Stimulated activated CD8-positive, alpha-beta memory T cell treated with anti-CD3 and anti-CD28 coated beads, Interleukin-7, amount 100 ng/mL, for 48 hours (primary cell): ENCODE data around the gene COG5.
A peak's percentile ranks its signal among the peaks of the same experiment; 100 is the strongest.

Experiments
- DNase-seq, 2 donors: peaks; one replicate each; pipeline ENCODE4 v3.0.0-alpha.2; 2020; ENCODE audit warnings: low read depth in 1 of 2; ENCODE audit errors: extremely low read depth in 1 of 2

Gene COG5

DNA sequence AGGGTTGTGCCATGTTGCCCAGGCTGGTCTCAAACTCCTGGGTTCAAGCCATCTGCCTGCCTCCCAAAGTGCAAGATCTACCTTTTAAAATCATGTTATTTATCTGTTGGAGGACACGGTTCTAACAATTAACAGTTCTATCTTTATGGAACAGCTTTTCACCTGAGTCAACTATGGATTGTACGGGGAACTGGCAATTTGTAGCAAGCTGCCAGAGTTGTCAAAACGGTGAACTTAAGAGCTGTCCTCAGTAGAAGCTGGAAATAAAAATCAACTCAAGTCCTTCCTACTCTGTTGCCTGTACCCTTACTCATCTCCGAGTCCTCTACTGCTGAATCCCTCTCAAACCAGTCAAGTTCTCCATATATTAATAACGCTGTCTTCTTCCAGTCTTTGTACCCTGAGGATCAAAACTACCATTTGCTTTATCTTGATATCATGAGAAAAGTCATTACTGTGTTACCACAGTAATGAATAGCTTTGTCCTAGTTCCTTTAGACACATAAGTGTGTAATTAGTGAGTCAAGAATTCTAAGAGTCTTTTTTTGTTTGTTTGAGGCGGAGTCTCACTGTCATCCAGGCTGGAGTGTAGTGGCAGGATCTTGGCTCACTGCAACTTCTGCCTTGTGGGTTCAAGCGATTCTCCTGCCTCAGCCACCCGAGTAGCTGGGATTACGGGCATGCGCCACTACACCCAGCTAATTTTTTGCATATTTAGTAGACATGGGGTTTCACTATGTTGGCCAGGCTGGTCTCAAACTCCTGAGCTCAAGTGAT, 366.7 kb downstream of the COG5 start:
- DNase-seq, result no peak

DNA sequence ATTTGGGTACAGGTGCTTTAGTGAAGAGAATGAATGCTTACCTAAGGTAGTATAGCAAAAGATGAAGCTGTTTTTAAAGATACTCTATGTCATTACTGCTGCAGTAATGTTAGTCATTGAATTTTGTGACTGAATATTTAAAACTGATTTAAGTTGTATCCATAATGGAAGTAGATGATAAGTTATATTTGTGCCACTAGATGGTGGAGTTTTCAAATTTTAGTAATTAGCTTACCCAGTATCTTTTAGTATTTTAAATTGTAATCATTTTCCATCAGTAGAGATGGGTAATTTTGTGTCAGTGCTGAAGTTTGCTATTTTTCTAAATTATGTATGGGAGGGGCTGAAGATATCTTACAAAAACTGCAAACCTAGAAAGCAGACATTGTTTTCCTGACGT, 369.7 kb downstream of the COG5 start:
- no peak for DNase-seq

GRCh38 chr7:107190090-107190489, 373.6 kb downstream of the COG5 start:
- no peak for DNase-seq

DNA sequence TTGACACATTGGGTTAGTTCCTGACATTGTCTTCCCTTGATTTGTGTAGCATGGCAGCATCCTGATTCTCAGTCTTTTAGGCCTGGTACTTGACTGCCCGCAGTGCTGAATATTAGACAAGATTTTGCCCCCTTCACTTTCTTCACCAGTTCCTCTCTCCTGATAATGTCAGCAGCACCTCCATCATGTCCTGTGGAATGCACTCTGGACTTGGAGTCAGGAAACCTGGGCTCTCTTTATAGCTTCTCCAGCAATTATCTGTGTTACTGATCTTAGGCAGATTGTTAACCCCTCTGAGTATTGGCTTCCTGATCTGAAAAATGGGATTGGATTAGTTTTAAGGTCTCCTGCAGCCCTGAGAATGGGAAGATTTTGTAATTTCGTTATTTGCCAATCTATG, 375.9 kb downstream of the COG5 start:
- DNase-seq, result no peak

DNA sequence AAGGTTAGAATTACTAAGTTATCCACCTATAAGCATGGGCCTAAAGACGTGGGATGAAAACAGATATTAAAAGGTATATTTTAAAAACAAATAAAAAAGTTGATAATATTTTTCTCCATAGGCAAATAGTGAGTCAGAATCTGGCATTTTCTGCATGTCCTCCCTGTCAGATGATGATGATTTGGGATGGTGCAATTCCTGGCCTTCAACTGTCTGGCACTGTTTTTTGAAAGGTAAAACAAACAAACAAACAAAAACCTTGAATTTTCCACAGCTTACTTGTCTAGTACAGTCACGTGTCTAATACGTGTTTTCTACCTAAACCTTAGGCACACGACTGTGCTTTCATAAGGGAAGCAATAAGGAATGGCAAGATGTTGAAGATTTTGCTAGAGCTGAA, 377.5 kb downstream of the COG5 start:
- DNase-seq, result no peak

- no peak for DNase-seq
Observed at GRCh38 chr7:107185716-107186115, 378.0 kb downstream of the COG5 start.

DNA sequence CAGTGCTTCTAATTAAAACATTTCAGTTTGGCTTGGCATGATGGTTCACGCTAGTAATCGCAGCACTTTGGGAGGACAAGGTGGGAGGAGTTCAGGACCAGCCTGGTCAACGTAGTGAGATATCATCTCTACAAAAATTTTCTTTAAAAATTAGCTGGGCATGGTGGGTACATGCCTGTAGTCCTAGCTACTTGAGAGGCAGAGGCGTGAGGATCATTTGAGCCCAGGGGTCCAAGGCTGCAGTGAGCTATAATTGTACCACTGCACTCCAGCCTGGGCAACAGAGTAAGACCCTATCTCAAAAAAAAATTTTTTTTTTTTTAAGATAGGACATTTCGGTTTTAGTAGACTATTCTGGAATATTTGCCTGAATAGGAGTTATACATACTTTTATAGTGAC, 382.5 kb downstream of the COG5 start:
- DNase-seq, result no peak

- peak; percentile 33 to 51 for DNase-seq
Observed at GRCh38 chr7:107180378-107180777, 383.3 kb downstream of the COG5 start.

DNA sequence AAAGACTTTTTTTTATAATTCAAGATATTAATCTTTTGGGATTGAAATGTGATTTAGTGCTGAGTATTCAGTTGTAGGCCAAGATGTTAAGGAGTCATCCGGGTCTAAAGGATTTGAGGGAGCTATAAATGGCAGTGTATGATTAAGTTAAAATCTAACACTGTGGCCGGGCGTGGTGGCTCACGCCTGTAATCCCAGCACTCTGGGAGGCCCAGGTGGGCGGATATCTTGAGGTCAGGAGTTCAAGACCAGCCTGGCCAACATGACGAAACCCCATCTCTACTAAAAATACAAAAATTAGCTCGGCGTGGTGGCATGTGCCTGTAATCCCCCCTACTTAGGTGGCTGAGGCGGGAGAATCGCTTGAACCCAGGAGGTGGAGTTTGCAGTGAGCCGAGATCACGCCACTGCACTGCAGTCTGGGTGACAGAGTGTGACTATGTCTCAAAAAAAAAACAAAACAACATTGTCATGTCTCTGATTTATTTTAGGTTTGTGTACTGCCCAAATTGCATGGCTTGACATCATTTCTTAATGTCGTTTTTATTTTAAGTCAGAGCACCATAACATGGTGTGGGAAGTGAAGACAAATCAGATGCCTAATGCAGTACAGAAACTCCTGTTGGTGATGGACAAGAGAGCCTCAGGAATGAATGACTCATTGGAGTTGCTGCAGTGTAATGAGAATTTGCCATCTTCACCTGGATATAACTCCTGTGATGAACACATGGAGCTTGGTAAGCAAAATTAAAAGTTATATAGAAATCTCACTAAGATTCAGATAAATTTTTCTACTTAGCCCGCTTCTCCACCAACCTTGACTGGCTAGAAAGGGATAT, 384.2 kb downstream of the COG5 start:
- DNase-seq, result no peak

DNA sequence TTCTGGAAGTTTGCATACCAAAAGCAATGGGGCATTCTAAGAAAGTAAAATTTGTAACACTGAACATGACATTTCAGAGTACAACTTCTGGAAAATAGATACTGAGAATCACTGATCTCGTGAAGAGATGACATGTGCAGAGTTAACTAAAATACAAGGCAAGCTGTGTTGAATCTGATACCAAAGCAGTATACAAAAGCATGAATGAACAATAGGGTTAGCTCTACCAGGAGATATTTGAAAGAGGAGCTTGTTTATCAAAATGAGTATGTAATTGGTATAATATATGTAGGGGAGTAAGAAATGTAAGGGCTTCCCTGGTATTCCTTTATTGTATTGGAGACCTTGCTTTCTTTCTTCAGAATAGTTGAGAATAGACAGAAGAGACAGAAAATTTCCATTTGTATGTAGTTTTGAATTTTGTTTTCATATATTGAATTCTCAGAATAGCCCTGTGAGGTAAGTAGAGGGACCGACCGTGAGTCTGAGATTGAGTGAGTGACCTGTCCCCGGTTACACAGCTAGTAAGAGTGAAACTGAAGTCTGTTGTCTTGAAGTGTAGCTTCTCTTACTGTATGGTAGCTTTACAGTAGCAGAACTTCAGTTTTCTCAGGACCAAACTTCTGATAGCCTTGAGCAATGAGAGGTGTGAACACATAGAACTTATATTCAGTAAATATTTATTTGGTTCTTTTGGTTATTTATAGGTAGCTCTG, 389.9 kb downstream of the COG5 start:
- no peak for DNase-seq

DNA sequence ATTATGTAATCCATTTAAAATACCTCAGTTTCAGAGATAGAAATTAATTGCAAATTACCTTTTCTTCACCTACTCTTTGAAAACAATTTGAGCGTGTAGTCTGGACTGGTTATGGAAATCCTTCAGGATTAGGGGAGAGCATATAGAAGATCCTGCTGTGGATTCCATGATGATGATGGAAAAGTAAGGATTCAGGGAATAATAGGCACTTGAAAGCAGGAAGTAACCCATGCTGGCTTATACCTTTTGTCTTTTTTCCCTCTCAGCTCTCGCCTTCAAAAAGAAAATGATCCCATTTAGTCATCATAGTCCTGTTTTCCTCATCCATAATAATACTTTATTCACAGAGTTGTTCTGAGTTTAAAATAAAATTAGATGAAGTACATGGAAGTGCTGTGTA, 390.5 kb downstream of the COG5 start:
- DNase-seq, result no peak

GRCh38 chr7:107172276-107173032, 391.3 kb downstream of the COG5 start:
- no peak for DNase-seq

DNA sequence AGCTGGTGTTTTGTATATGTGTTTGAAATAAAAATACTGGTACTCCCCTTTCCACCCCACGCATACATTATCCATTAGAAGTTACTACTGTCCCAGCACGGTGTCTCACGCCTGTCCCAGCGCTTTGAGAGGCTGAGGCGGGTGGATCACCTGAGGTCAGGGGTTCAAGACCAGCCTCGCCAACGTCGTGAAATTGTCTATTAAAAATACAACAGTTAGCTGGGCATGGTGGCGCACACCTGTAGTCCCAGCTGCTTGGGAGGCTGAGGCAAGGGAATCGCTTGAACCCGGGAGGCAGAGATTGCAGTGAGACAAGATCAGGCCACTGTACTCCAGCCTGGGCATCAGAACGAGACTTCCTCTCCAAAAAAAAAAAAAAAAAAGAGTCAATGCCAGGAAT, 392.2 kb downstream of the COG5 start:
- no peak for DNase-seq

GRCh38 chr7:107170051-107170915, 393.4 kb downstream of the COG5 start:
- DNase-seq, result no peak

- DNase-seq, result peak; percentile 79 to 85
Observed at GRCh38 chr7:107169120-107170050, 394.3 kb downstream of the COG5 start.

- DNase-seq, result peak; percentile 89 to 95
Observed at GRCh38 chr7:107168233-107169119, 395.2 kb downstream of the COG5 start, which contains the start of gene HBP1. HBP1 (plus strand) TSS chr7:107169003; CDS start chr7:107179894, 10,891 bp downstream.

DNA sequence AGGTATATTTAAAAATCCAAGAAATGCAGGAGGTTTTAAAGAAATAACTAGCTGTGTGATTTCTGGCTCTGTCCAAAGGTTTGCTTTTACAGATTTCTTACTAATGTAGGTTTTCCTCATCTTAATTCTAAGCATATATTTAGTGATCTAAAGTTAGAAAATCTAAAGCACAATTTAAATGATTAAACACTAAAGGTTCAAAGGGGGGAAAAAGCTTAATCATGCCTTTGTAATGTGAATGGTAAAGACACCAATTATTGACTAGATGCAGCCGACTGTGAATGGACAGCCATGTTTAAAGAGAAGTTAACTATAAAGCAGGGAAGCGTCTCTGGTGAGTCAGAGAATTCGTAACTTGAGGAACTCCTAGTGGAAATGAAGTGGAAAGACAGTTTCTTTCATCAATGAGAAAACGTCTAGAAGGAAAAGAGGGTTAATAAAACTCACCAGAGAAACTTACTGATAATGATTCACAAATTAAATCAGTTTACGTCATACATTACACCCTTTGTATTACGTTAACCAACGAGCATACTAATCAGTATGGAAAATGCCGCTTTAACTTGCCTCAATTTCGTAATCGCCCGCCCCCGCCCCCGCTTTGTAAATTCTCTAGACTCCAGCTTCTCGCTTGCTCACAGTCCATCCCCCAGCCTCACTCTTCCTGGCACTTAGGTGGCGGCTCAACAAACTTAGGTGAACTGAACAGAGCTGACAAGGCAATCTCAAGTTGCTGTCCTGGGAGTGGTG, 396.1 kb downstream of the COG5 start:
- DNase-seq, result peak; percentile 16 to 50
